Psoas muscle (tissue), 8 donors: ENCODE results near the gene TSPAN7. TPM values are rescaled to one million over a fixed set of nuclear protein-coding genes. Genes with fewer than 3 reads are reported as not detected.

Source experiments
- ATAC-seq, 4 donors: fragments of 200-7000 bp; cut with Tn5 transposase; one replicate each; pipeline ENCODE4 v1.9.1; 2020; ENCODE audit warnings: moderate library complexity in 3 of 4, mild to moderate bottlenecking in 2 of 4
- DNase-seq, 2 donors: peaks; one replicate each; pipeline ENCODE4 v3.0.0-alpha.2; 2020
- H3K27ac ChIP-seq: fragments of 200-600 bp; one replicate; pipeline ENCODE4 v1.8.0; 2022
- H3K27me3 ChIP-seq, 3 donors: fragments of 200-600 bp in 1 of 3; one replicate each; pipeline versions ENCODE4 v1.6.1 to v1.8.0; 2013 to 2022; ENCODE audit warnings: low read length in 2 of 3, mild to moderate bottlenecking in 2 of 3, moderate library complexity in 1 of 3; ENCODE audit not compliant: insufficient read depth in 3 of 3
- H3K36me3 ChIP-seq, 2 donors: fragments of 200-600 bp in 1 of 2; one replicate each; pipeline versions ENCODE4 v1.6.1 to v1.8.0; 2013 to 2022; ENCODE audit warnings: low read depth in 1 of 2, mild to moderate bottlenecking in 1 of 2, moderate library complexity in 1 of 2; ENCODE audit not compliant: insufficient read depth in 1 of 2
- H3K4me1 ChIP-seq: fragments of 200-600 bp; one replicate; pipeline ENCODE4 v1.8.0; 2022
- H3K4me3 ChIP-seq: fragments of 200-600 bp; one replicate; pipeline ENCODE4 v1.8.0; 2022; ENCODE audit warnings: mild to moderate bottlenecking
- H3K9me3 ChIP-seq: fragments of 200-600 bp; one replicate; pipeline ENCODE4 v1.8.0; 2022
- WGBS, 3 donors: extraction: QIAGEN DNeasy Blood & Tissue Kit; methylation state at CpG; one replicate each; pipeline versions ENCODE4 v1.1.6 to v1.1.7; 2013; 5-methylcytosine and 5-hydroxymethylcytosine counted together
- intact Hi-C, 2 donors: fragments of 100-400 bp; cut with DNase I; formaldehyde crosslinking; loops; one replicate each; pipeline versions ENCODE4 v1.11.0 to v1.14.2; 2022
- polyA plus RNA-seq, 3 donors: library from polyadenylated mRNA; stranded (reverse); fragments of 200-250 nt; gene quantifications; one replicate each; pipeline ENCODE4 v1.2.3, GENCODE V29; 2013
- total RNA-seq, 4 donors: library from RNA; stranded (reverse); fragmentation: NEBNext Ultra II Directional in 2 of 4; extraction: Animal tissue kit (Norgen Biotek cat#: 25700) in 2 of 4; gene quantifications; one replicate each; pipeline versions ENCODE4 v1.2.1 to v1.2.4, GENCODE V29; 2021 to 2023
- TF ChIP-seq, protein P1 (sequence below): fragments of 200-600 bp; IDR thresholded peaks from one replicate; pipeline ENCODE4 v1.8.0; 2022; ENCODE audit warnings: antibody characterized with exemption
- donor health status: healthy with polysubstance abuse.
- donor health status: DM: no; HTN: no; CAD: no; lungs with moderate emphysema.
- donor health status: Bipolar disorder and iron deficiency.
- donor health status: healthy.
- donor health status: DM: yes; HTN: yes; CAD: no.
- donor health status: DM: no; HTN: no; CAD: no.
- donor health status: DM: no; HTN: no; CAD: no.
- donor health status: DM: yes; HTN: yes; CAD: no.

Gene TSPAN7
- total and polyA plus RNA-seq, 7 donors, result 65.2 to 234 (median 136) TPM

DNA sequence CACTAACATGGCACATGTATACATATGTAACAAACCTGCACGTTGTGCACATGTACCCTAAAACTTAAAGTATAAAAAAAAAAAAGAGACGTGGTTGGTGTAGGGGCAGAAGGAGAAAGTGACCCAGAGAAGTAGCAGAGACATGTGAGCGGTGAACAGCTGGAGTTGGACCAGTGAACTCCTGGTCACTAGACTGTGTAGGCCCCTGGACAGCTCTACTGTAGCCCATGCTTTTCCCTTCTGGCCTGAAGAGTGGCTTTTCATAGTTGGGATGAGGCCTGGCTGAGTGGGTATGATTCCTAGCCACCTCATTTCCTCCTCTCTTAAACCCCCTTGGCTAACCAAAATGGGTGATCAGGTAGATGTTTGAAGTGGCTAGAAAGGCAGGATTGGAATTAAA is 16.4 kb downstream of the TSPAN7 start:
- no peaks in the 10 kb centered on the region for H3K9me3 ChIP-seq
- intact Hi-C loops, result no loop called here

DNA sequence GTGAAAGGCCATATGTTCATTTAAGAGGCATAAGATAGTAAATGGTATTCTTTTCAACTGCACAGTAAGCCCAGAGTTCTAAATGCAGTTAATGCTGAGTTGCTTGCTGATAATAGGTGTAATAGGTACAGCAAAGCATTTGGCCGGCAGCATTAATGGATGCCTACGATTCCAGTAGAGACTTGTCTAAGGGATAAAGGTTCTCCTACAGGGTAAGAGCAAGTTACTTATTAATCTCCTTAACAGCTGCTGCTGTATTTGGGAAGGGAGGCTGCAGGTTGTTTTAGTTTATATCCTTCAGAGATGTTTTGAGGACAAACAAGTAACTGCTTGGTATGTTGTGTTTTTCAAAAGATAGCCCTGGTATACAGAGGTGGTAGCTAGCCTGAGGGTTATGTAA is 16.8 kb downstream of the TSPAN7 start:
- WGBS, 3 donors, result 86 to 89% (median 86%) methylated on average over 2 of the region's 2 CpGs
- no peak for ATAC-seq

More for the DNA sequence above, 16.4 kb downstream of the TSPAN7 start:
- WGBS, 3 donors, result 76 to 100% (median 94%) methylated on average over 3 of the region's 3 CpGs
- DNase-seq (no peak), ATAC-seq (no peak)
- Histone ChIP-seq H3K4me1 (no peaks in the 10 kb centered on the region), H3K27me3 (no peaks in the 10 kb centered on the region), H3K36me3 (no peaks in the 10 kb centered on the region), H3K27ac (no peak overlapping the region), H3K4me3 (no peak overlapping the region)
- TF ChIP-seq, protein P1, sequence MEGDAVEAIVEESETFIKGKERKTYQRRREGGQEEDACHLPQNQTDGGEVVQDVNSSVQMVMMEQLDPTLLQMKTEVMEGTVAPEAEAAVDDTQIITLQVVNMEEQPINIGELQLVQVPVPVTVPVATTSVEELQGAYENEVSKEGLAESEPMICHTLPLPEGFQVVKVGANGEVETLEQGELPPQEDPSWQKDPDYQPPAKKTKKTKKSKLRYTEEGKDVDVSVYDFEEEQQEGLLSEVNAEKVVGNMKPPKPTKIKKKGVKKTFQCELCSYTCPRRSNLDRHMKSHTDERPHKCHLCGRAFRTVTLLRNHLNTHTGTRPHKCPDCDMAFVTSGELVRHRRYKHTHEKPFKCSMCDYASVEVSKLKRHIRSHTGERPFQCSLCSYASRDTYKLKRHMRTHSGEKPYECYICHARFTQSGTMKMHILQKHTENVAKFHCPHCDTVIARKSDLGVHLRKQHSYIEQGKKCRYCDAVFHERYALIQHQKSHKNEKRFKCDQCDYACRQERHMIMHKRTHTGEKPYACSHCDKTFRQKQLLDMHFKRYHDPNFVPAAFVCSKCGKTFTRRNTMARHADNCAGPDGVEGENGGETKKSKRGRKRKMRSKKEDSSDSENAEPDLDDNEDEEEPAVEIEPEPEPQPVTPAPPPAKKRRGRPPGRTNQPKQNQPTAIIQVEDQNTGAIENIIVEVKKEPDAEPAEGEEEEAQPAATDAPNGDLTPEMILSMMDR, result no peak

DNA sequence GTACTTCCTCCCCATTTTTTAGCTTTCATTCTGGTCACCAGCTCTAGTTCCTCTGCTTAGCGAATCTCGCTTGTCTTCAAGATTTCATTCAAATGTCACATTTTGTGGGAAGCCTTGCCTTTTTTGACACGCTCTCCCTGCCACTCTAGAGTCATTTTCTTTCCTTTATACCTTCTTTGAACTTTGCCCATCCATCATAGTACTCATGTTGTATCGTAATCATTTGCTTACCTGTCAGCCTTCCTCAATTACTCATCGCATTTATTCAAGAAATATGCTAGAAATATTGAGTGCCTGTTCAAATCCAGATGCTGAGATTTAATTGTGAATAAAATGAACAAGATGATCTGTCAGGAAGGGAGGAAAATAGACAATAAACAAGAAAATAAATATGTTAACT is 21.8 kb downstream of the TSPAN7 start:
- TF ChIP-seq, protein P1, result no peak
- Histone ChIP-seq H3K27me3 (peaks cover 0 to under 1% (median 0%) of the 10 kb centered on the region in 3 donors), H3K27ac (no peak overlapping the region), H3K36me3 (no peaks in the 10 kb centered on the region), H3K4me3 (no peak overlapping the region), H3K9me3 (no peaks in the 10 kb centered on the region), H3K4me1 (no peaks in the 10 kb centered on the region)
- 83 to 99% (median 98%) methylated on average over 5 of the region's 5 CpGs for WGBS, 3 donors
- intact Hi-C loops, result no loop called here
- DNase-seq, result no peak
- no peak for ATAC-seq

More for the DNA sequence above, 16.8 kb downstream of the TSPAN7 start:
- H3K36me3 ChIP-seq, result no peaks in the 10 kb centered on the region
- H3K27ac ChIP-seq, result no peak overlapping the region
- intact Hi-C loops, result no loop called here
- no peak for DNase-seq
- H3K9me3 ChIP-seq, result no peaks in the 10 kb centered on the region
- H3K27me3 ChIP-seq, result no peaks in the 10 kb centered on the region
- no peak overlapping the region for H3K4me3 ChIP-seq
- TF ChIP-seq, protein P1, result no peak
- H3K4me1 ChIP-seq, result no peaks in the 10 kb centered on the region

DNA sequence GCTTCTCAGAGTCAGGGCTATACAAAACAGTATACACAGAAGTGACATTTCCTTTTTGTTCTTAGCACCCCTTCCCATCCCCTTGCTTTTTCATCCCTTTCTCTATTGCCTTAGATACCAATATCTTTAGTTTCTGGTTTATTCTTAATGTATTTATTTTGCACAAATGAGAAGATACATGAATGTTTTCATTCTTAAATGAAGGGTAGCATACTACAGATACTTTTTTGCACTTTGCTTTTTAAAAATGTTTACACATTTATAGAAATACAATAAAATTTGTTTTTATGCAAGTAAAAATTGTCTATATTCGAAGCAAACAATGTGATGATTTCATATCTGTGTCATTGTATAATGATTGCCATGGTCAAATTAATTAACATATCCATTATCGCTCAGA is 33.1 kb downstream of the TSPAN7 start:
- 64 to 96% (median 81%) methylated on average over 2 of the region's 2 CpGs for WGBS, 3 donors
- Histone ChIP-seq H3K9me3 (peaks cover 5% of the 10 kb centered on the region), H3K27me3 (peaks cover 0 to 7% (median 0%) of the 10 kb centered on the region in 3 donors), H3K27ac (no peak overlapping the region), H3K36me3 (no peaks in the 10 kb centered on the region), H3K4me1 (peaks cover 5% of the 10 kb centered on the region), H3K4me3 (no peak overlapping the region)
- TF ChIP-seq, protein P1, result no peak
- DNase-seq, result no peak
- ATAC-seq, result no peak
- intact Hi-C loops, result no loop called here

DNA sequence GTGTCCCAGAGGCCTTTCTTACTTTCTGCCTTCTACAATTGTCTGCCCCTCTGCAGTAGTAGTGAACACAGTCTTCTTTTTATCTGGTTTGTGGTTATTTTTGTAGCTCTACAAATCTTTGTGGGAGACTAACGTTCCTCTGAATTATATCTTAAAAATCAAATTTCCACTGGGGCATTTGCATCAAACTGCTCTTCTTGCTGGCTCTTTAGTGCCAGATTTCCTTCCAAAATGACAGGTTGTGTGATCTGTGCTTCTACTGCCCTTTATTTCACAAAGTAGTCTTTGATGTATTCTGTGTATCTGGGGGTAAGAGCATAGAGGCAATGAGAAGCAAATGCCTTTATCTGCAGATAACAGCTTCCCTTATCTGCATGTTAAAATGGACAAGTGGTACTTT is 34.5 kb downstream of the TSPAN7 start:
- no peak overlapping the region for H3K4me3 ChIP-seq
- peaks cover 0 to 12% (median 0%) of the 10 kb centered on the region in 3 donors for H3K27me3 ChIP-seq
- peaks cover 5% of the 10 kb centered on the region for H3K9me3 ChIP-seq
- H3K36me3 ChIP-seq, result no peaks in the 10 kb centered on the region
- no peak for ATAC-seq
- peaks cover 16% of the 10 kb centered on the region for H3K4me1 ChIP-seq
- DNase-seq, result no peak
- no peak overlapping the region for H3K27ac ChIP-seq
- intact Hi-C loops, result no loop called here
- WGBS, 3 donors, result 45 to 66% (median 56%) methylated on average over 1 of the region's 1 CpG
- TF ChIP-seq, protein P1, result no peak
